PC-9 (cell line): ENCODE measurements around the gene C1QTNF3. TPM values are rescaled to one million over a fixed set of nuclear protein-coding genes. Genes with fewer than 3 reads are reported as not detected.

Experiments used
- BruUV-seq: library from RNA; stranded (reverse); fragments of 400-500 nt; replicated peaks from 2 replicates; lab custom pipeline; 2021; lab: Mats Ljungman, UMichigan
- CTCF ChIA-PET: fragments of 300-600 bp; sonication (Branson Sonifier 250); formaldehyde crosslinking; loops from one replicate; lab custom pipeline; 2022; ENCODE audit warnings: antibody characterized with exemption; lab: Charles Lee
- POLR2A ChIA-PET: fragments of 300-600 bp; sonication (Branson Sonifier 250); formaldehyde crosslinking; loops from one replicate; lab custom pipeline; 2022; ENCODE audit warnings: antibody characterized with exemption; ENCODE audit not compliant: unreplicated experiment; lab: Charles Lee
- DNase-seq, 2 experiments: peaks; one replicate each; pipeline versions ENCODE4 v3.0.0 to v3.0.0-alpha.2; 2015 to 2022; ENCODE audit warnings: mixed read lengths in 1 of 2
- H2AFZ ChIP-seq: fragments of 200-600 bp; sonication (generic); 2 replicates; pipeline ENCODE4 v1.8.1; 2017; ENCODE audit warnings: antibody characterized with exemption
- H3F3A ChIP-seq: fragments of 200-600 bp; sonication (generic); 2 replicates; pipeline ENCODE4 v1.8.1; 2017; ENCODE audit warnings: antibody characterized with exemption, mild to moderate bottlenecking, low read depth; ENCODE audit not compliant: insufficient read depth
- H3K27ac ChIP-seq: fragments of 200-600 bp; sonication (generic); 2 replicates; pipeline ENCODE4 v1.6.1; 2016; ENCODE audit warnings: mixed run types
- H3K27me3 ChIP-seq: fragments of 200-600 bp; sonication (generic); 2 replicates; pipeline ENCODE4 v1.6.1; 2016; ENCODE audit warnings: low read depth, mixed run types; ENCODE audit not compliant: insufficient read depth
- H3K36me3 ChIP-seq: fragments of 200-600 bp; sonication (generic); 2 replicates; pipeline ENCODE4 v1.6.1; 2016; ENCODE audit warnings: low read depth, mixed run types
- H3K4me1 ChIP-seq: fragments of 200-600 bp; sonication (generic); replicated peaks from 2 replicates; pipeline ENCODE4 v1.6.1; 2016; ENCODE audit warnings: mixed run types; ENCODE audit not compliant: insufficient read depth
- H3K4me2 ChIP-seq: fragments of 200-600 bp; sonication (generic); 2 replicates; pipeline ENCODE4 v1.6.1; 2017; ENCODE audit warnings: mixed run types
- H3K4me3 ChIP-seq: fragments of 200-600 bp; sonication (generic); 2 replicates; pipeline ENCODE4 v1.6.1; 2016; ENCODE audit warnings: mixed run types
- H3K79me2 ChIP-seq: fragments of 200-600 bp; sonication (generic); 2 replicates; pipeline ENCODE4 v1.6.1; 2017; ENCODE audit warnings: low read depth, mixed run types
- H3K9me2 ChIP-seq: fragments of 200-600 bp; sonication (generic); 2 replicates; pipeline ENCODE4 v1.8.1; 2017; ENCODE audit warnings: mild to moderate bottlenecking; ENCODE audit not compliant: insufficient read depth
- H3K9me3 ChIP-seq: fragments of 200-600 bp; sonication (generic); 2 replicates; pipeline ENCODE4 v1.8.1; 2016; ENCODE audit warnings: low read depth; ENCODE audit not compliant: insufficient read depth
- H4K20me1 ChIP-seq: fragments of 200-600 bp; sonication (generic); 2 replicates; pipeline ENCODE4 v1.8.1; 2017; ENCODE audit not compliant: insufficient read depth
- CTCF ChIP-seq: fragments of 200-600 bp; sonication (generic); conservative IDR thresholded peaks from 2 replicates; pipeline ENCODE4 v1.6.1; 2017; ENCODE audit warnings: mixed run types, antibody characterized with exemption, mild to moderate bottlenecking, moderate library complexity
- EZH2 ChIP-seq: fragments of 200-600 bp; sonication (generic); IDR thresholded peaks from 2 replicates; pipeline ENCODE4 v1.8.0; 2017; ENCODE audit warnings: antibody characterized with exemption, low read depth
- intact Hi-C: fragments of 100-400 bp; cut with micrococcal nuclease; formaldehyde crosslinking; loops from one replicate; pipeline ENCODE4 v1.10.0; 2022; ENCODE audit not compliant: unreplicated experiment
- total RNA-seq: library from RNA; stranded (reverse); gene quantifications from 2 replicates; pipeline ENCODE4 v1.2.3, GENCODE V29; 2021

Gene C1QTNF3
- total RNA-seq, 1 experiment from 2014 or later, result 8.3 TPM

- intact Hi-C loops, result no loop called here
- CTCF ChIA-PET, result no interaction called here
- H2AFZ ChIP-seq, result no peak overlapping the region
- no peaks in the 10 kb centered on the region for H3K9me2 ChIP-seq
- H3K79me2 ChIP-seq, result no peaks in the 10 kb centered on the region
- H3K27me3 ChIP-seq, result no peaks in the 10 kb centered on the region
- peaks cover 4% of the 10 kb centered on the region; the same call in 1 of the 2 replicates for H3K36me3 ChIP-seq
- no peaks in the 10 kb centered on the region for H4K20me1 ChIP-seq
- H3K4me3 ChIP-seq, result no peak overlapping the region
- no peaks in the 10 kb centered on the region for H3K4me1 ChIP-seq
- POLR2A ChIA-PET, result interaction anchor here (0.6 kb wide), 1 partner anchor 12 kb away, joined by 6 read pairs; no protein-coding TSS in a partner anchor
- H3F3A ChIP-seq, result peaks cover 14% of the 10 kb centered on the region; the same call in 1 of the 2 replicates
- peaks cover 9% of the 10 kb centered on the region; the same call in 1 of the 2 replicates for H3K9me3 ChIP-seq
- no peak overlapping the region for H3K4me2 ChIP-seq
- TF ChIP-seq EZH2, result no peak
- no peak overlapping the region for H3K27ac ChIP-seq
- DNase-seq, result no peak
- BruUV-seq, result no TSS peak
These were observed 57.6 kb downstream of the C1QTNF3 start for GRCh38 chr5:33985447-33985846.

GRCh38 chr5:33984671-33985124 is 58.3 kb downstream of the C1QTNF3 start, which contains the start of gene SLC45A2:
Gene SLC45A2, minus strand, starts transcription at chr5:33984693. Its CDS starts 110 bp downstream, at chr5:33984583.
- Histone ChIP-seq H3K79me2 (no peaks in the 10 kb centered on the region), H3K9me2 (no peaks in the 10 kb centered on the region), H3K4me2 (no peak within 1 kb of the TSS), H4K20me1 (no peaks in the 10 kb centered on the region), H3K4me3 (no peak within 1 kb of the TSS), H3F3A (peaks cover 14% of the 10 kb centered on the region; the same call in 1 of the 2 replicates), H3K27me3 (no peaks in the 10 kb centered on the region), H3K27ac (no peak within 1 kb of the TSS), H3K4me1 (no peaks in the 10 kb centered on the region), H3K9me3 (peaks cover 9% of the 10 kb centered on the region; the same call in 1 of the 2 replicates), H3K36me3 (peaks cover 4% of the 10 kb centered on the region; the same call in 1 of the 2 replicates), H2AFZ (no peak within 1 kb of the TSS)
- CTCF ChIA-PET, result no interaction called here
- intact Hi-C loops, result no loop called here
- BruUV-seq, result no TSS peak
- POLR2A ChIA-PET, result no interaction called here
- TF ChIP-seq EZH2 (no peak), CTCF (no peak)
- DNase-seq, result no peak

- Histone ChIP-seq H3K36me3 (peaks cover 4% of the 10 kb centered on the region; the same call in 1 of the 2 replicates), H3K27me3 (no peaks in the 10 kb centered on the region), H3K9me3 (peaks cover 9% of the 10 kb centered on the region; the same call in 1 of the 2 replicates), H3K4me3 (no peak overlapping the region), H4K20me1 (no peaks in the 10 kb centered on the region), H3K27ac (no peak overlapping the region), H3K4me2 (no peak overlapping the region), H3F3A (peaks cover 14% of the 10 kb centered on the region; the same call in 1 of the 2 replicates), H3K9me2 (no peaks in the 10 kb centered on the region), H2AFZ (no peak overlapping the region), H3K4me1 (no peaks in the 10 kb centered on the region), H3K79me2 (no peaks in the 10 kb centered on the region)
- ChIA-PET CTCF (no interaction called here), POLR2A (no interaction called here)
- BruUV-seq, result no TSS peak
- TF ChIP-seq CTCF, result no peak
- TF ChIP-seq EZH2, result no peak
- DNase-seq, result no peak
- intact Hi-C loops, result no loop called here
These were observed 58.8 kb downstream of the C1QTNF3 start for GRCh38 chr5:33984178-33984577.
